ENCODE results near the gene TMEM185A.
A peak's percentile ranks its signal among the peaks of the same experiment; 100 is the strongest.
"Not testable (repeated sequence)": the region's sequence is repeated elsewhere in the genome, so short reads cannot be mapped to it uniquely, and the experiment has no call there.

Gene TMEM185A

DNA sequence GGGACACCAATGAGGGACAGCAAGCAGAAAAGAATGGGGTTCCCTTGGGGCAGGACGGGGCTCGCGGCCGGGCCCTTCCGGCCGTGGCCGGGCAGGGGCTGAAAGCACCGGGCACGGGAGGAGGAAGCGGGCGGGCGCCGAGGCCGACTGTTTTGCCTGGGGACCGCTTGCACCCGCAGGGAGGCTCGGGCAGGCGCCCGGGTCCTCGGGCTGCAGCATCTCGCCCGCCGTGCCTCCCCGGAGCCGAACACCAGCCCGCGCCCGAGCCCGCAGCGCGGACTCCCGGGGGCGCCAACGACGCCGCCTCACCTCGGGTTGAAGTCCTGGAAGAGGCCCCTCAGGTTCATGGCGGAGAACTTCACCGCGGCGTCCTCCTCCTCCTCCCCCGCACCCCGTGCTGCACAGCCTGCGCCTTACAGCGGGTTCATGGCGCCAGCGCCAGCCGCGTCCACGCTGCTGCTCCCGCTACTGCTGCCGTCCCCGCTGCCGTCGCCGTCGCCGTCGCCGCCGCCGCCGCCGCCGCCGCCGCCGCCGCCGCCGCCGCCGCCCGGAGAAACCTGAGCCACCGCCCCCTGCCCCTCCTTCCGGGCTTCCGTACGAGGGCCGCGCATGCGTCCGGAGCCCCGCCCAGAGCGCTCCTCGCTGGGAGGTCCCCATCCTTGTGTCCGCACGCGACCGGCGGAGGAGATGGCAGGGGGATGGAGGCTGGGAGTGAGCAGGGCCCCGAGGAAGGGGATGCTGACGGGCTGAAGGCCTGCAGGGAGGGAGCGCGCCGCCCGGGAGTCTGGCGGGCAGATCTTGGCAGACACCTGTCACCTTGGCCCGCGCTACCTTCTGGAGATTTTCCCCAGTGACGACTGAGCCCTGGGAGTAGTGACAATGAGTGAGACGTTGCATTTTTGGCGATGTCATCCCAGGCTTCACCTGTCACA lies at the start of gene TMEM185A:
TSS of gene TMEM185A (minus strand) at position 559 of the 932 bp plus-strand sequence. CDS start at position 347, 212 bp downstream.
- Mint-ChIP-seq H3K4me1 (ENCODE audit: low read depth) (peaks cover 32% of the 10 kb centered on the region), H3K27ac (peak within 1 kb of the TSS; percentile 87), H3K27me3 (ENCODE audit: low read depth) (peaks cover 3% of the 10 kb centered on the region), H3K9me3 (peaks cover under 1% of the 10 kb centered on the region), H3K4me3 (peak within 1 kb of the TSS; percentile 95), H3K36me3 (ENCODE audit: low read depth) (peaks cover 8% of the 10 kb centered on the region)

DNA sequence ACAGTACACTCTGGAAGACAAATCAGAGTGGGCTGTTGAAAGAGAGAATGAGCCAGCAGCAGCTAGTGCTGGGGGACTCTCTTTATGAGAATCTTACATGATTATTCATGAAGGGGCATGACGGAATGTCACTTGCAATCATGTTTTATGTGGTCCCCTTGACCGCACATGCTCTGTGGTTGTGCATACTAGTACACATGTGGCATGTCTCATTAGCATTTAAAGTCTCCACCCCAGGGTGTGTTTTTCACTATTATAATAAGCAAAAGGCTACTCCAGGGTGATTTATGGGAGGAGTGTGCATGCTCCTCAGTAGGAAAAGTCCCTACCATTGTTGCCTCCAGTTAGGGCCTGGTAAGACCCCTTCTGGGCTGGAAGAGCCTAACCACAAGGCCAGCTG lies 49.6 kb upstream of the TMEM185A start:
- H3K27me3 Mint-ChIP-seq (ENCODE audit: low read depth): no peaks in the 10 kb centered on the region
- H3K36me3 Mint-ChIP-seq (ENCODE audit: low read depth): no peaks in the 10 kb centered on the region

DNA sequence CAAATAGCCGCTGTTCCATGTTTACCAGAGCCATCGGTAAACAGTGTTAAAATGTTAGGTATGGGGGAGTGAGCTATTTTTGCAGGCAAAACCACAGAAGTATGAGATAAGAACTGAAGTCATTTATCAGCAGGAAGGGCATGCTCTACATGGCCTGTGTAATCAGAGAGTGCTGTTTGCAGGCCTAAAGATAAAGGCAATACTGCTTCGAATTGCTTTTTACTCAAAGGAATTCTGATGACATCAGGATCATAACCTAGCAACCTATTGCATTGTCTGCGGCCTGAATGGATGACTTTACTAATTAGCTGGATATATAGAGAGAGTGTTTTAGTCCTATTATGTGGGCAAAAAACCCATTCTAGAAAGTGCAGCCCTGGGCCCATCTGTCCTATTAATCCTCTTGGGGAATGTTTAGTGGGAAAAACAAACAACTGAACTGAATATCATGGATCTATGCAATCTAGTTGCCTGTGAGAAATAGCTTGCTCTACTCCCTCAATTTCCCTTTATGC lies 47.6 kb upstream of the TMEM185A start:
- not testable (repeated sequence) for H3K27ac Mint-ChIP-seq; H3K9me3 Mint-ChIP-seq; H3K36me3 Mint-ChIP-seq (ENCODE audit: low read depth); H3K4me3 Mint-ChIP-seq; H3K4me1 Mint-ChIP-seq (ENCODE audit: low read depth); H3K27me3 Mint-ChIP-seq (ENCODE audit: low read depth)

More for the DNA sequence above, 49.6 kb upstream of the TMEM185A start:
- H3K4me1 Mint-ChIP-seq (ENCODE audit: low read depth): no peaks in the 10 kb centered on the region
- no peak overlapping the region for H3K4me3 Mint-ChIP-seq
- H3K9me3 Mint-ChIP-seq: no peaks in the 10 kb centered on the region
- no peak overlapping the region for H3K27ac Mint-ChIP-seq

DNA sequence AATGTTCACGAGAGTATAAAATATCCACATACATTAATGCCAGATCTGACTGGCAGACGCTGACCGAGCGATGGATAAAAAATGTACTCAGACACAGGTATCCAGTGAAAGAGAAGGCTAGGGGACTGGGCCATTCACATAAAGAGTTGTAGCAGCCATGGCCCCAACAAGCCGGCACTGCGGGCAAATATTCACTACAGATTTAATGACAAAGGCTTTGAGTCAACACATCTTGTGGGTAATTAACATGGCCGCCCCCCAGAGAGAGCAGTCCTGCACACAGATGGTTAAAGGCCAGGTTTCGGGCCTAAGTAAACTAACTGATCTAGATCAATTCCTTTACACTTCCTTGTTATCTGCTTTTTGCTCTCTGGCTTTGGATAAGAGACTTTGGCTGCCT lies 44.0 kb upstream of the TMEM185A start:
- H3K27me3 Mint-ChIP-seq (ENCODE audit: low read depth); H3K9me3 Mint-ChIP-seq; H3K27ac Mint-ChIP-seq; H3K36me3 Mint-ChIP-seq (ENCODE audit: low read depth); H3K4me3 Mint-ChIP-seq; H3K4me1 Mint-ChIP-seq (ENCODE audit: low read depth): not testable (repeated sequence)

DNA sequence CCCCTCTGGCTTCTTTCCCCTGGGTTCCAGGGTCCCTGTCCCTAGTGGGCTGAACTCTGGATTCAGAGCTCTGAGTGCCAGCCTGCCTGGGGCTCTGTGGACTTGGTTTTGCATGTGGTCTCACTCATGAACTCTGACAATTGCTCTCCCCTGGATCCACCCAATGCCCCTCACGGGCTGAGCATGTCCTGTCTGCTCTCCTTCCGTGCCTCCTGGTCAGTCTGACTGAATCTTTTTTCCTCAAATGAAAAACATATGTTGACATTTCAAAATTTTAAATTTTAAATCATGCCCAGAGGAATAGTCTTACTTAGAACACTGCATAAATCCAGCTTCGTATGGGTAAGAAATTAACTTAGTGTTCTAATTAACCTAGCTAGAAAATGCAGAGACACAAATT lies 43.5 kb upstream of the TMEM185A start:
- not testable (repeated sequence) for H3K4me1 Mint-ChIP-seq (ENCODE audit: low read depth); H3K4me3 Mint-ChIP-seq; H3K27ac Mint-ChIP-seq; H3K9me3 Mint-ChIP-seq; H3K36me3 Mint-ChIP-seq (ENCODE audit: low read depth); H3K27me3 Mint-ChIP-seq (ENCODE audit: low read depth)

DNA sequence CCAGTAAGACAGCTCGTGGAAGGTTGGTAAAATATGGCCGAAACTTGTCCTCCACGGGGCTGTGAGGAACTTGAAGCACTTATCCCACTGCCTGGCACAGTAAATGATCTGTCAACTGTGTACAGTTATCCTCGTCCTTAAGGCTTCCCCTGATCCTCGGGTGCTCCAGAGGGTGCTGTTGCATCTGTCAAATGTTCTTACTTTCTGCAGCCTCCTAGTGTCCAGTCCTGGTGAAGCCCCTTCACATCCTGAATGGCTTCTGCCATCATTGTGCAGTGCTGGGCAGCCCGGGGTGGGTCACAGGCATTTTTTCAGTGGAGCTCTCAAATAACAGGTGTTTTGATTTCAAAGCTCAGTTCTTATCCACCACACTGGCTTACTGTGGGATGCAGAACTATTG lies 29.0 kb upstream of the TMEM185A start:
- H3K27me3 Mint-ChIP-seq (ENCODE audit: low read depth); H3K4me3 Mint-ChIP-seq; H3K27ac Mint-ChIP-seq; H3K4me1 Mint-ChIP-seq (ENCODE audit: low read depth); H3K9me3 Mint-ChIP-seq; H3K36me3 Mint-ChIP-seq (ENCODE audit: low read depth): not testable (repeated sequence)

DNA sequence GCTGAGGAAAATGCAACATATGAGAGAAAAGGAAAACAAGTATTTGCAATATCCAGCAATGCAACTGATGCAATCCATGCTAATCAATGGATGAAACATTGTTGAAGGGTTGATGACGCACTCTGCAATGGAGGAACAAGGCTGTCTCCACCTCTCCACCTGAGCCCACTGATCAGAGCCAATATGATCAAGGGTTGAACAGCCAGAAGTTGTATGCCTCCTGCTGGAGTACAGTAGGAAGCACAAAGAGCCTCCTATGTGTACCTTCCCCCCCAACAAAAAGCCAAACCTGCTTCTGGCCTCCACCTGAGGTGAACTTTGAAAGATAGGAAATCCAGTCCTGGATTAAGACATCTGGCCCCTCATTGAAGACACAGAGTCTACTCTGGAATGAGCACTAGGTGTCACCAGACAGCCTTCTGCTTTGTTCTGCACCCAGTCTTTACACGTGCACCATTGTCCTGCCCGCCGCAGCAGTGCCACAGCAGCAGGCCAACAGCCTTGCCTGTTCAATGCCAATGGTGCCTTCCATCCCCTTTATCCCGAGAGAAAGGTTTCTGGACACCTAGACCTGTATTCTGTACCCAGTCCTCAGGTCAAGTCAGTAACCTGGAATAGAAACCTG lies 24.8 kb upstream of the TMEM185A start:
- H3K27me3 Mint-ChIP-seq (ENCODE audit: low read depth); H3K9me3 Mint-ChIP-seq; H3K4me3 Mint-ChIP-seq; H3K4me1 Mint-ChIP-seq (ENCODE audit: low read depth); H3K27ac Mint-ChIP-seq; H3K36me3 Mint-ChIP-seq (ENCODE audit: low read depth): not testable (repeated sequence)

DNA sequence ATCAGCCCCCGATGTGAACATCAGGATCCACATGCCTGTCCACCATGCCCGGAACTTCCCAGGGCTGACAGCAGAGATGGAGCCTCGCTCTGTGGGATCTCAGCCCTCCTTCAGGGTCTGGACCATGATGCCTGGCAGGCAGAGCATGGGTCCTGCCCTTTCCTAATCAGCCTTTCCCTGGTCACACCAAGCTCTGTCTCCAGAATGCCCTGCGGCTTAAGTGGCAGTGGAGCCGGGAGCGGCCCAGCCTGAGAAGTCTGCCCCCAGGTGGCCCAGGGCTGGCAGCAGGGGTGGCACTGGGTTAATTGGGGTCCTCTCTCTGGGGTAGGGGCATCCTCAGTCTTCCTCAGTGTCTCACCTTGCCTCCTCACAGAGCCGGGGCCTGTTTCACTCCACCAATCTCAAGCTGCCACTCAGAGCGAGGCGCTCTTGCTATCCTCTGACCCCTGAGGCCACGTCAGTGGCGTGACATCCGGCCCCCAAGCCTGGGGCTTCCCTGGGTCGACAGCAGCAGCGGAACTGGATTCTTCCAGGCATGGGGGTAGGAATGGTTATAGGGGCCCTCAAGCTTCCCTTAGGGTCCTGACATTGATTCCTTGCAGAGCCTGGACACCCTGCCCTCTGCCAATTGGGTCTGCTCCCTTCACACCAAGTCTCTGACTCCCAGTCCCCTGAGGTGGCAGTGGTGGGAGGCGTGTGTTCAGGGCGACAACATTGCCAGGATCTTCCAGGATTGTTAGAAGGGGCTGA lies 20.8 kb upstream of the TMEM185A start:
- Mint-ChIP-seq H3K4me3 (no peak overlapping the region), H3K36me3 (ENCODE audit: low read depth) (no peaks in the 10 kb centered on the region), H3K9me3 (no peaks in the 10 kb centered on the region), H3K27ac (no peak overlapping the region), H3K27me3 (ENCODE audit: low read depth) (no peaks in the 10 kb centered on the region), H3K4me1 (ENCODE audit: low read depth) (no peaks in the 10 kb centered on the region)

DNA sequence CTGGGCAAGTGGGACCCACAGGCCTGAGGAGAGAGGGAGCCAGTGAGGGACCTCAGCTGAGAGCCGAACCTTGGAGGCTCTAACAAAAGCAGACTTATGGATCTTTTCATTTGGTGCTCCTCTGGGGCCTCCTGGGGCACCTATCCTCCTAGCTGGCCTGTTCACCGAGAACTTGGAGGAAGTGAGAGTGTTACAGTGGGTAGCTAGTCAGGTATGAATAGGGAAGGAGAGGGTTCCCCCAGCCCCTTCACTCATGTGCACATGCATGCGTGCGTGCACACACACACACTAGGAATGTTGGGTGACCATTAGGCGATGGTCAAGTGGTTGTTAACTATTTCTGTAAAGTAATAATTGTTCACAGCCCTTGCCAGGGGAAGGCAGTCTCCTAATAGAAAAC lies 18.6 kb upstream of the TMEM185A start:
- Mint-ChIP-seq H3K4me1 (ENCODE audit: low read depth) (no peaks in the 10 kb centered on the region), H3K9me3 (no peaks in the 10 kb centered on the region), H3K36me3 (ENCODE audit: low read depth) (no peaks in the 10 kb centered on the region), H3K4me3 (no peak overlapping the region), H3K27ac (no peak overlapping the region), H3K27me3 (ENCODE audit: low read depth) (peaks cover 4% of the 10 kb centered on the region)

DNA sequence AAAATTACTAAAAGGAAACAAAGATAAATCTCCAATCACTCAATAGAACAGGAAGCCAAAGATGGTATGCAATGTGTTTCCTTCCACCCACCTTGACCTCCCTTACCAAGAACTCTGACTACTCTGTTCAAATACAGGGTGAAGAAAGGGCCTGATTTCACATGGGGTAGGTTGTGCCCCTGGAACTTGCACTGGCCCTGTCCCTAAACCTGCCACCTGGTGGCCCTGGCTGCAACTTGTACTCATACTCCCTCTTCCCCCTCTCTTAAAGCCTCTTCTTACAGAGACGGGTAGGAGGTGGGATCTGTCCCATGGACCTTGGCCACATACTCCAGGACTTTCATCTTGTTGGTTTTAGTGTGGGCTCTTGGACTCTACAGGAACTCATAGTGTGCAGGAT lies 17.3 kb upstream of the TMEM185A start:
- H3K36me3 Mint-ChIP-seq (ENCODE audit: low read depth): no peaks in the 10 kb centered on the region
- H3K4me3 Mint-ChIP-seq: no peak overlapping the region
- peaks cover 4% of the 10 kb centered on the region for H3K27me3 Mint-ChIP-seq (ENCODE audit: low read depth)
- no peak overlapping the region for H3K27ac Mint-ChIP-seq
- no peaks in the 10 kb centered on the region for H3K9me3 Mint-ChIP-seq
- no peaks in the 10 kb centered on the region for H3K4me1 Mint-ChIP-seq (ENCODE audit: low read depth)

DNA sequence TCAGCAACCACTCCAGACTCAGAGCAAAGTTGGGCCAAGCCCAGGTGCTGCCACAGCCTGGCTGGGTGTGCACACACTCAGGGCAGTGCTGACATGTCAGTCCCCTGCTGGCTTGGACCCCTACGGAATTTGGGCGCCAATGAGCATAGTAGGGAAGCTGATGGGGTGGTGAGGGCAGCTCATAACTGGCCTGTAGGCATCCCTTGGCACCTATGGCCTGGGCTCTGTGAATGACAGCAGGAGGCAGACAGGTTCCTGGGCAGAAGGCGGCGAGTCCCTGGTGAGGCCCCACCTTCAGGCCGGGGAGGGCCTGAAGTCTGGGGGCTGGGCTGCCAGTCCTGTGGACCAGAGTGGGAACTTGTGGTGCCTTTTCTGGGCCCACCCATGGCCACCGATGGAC lies 15.9 kb upstream of the TMEM185A start:
- no peaks in the 10 kb centered on the region for H3K9me3 Mint-ChIP-seq
- no peaks in the 10 kb centered on the region for H3K36me3 Mint-ChIP-seq (ENCODE audit: low read depth)
- H3K4me3 Mint-ChIP-seq: no peak overlapping the region
- H3K4me1 Mint-ChIP-seq (ENCODE audit: low read depth): no peaks in the 10 kb centered on the region
- H3K27me3 Mint-ChIP-seq (ENCODE audit: low read depth): peaks cover 4% of the 10 kb centered on the region
- no peak overlapping the region for H3K27ac Mint-ChIP-seq

DNA sequence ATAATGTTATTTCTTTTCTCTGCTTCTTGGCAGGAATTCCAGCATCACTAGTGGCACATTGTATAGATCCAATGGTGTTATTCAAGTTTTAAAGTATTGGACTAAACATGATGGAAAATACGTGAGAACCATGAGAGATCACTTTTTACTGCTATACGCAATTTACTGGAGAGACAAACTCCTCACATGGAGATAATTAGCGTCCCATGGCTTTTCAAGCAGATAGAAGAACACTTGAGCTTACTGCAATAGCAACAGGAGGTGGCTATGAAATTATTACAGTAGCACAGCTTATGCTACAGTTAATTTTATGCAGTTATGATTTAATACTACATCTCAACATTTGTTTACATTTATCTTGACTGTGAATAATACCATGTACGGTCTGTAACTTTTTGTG lies 11.9 kb upstream of the TMEM185A start:
- no peak overlapping the region for H3K27ac Mint-ChIP-seq
- H3K4me3 Mint-ChIP-seq: no peak overlapping the region
- H3K36me3 Mint-ChIP-seq (ENCODE audit: low read depth): no peaks in the 10 kb centered on the region
- H3K9me3 Mint-ChIP-seq: no peaks in the 10 kb centered on the region
- peaks cover 4% of the 10 kb centered on the region for H3K27me3 Mint-ChIP-seq (ENCODE audit: low read depth)
- H3K4me1 Mint-ChIP-seq (ENCODE audit: low read depth): no peaks in the 10 kb centered on the region

DNA sequence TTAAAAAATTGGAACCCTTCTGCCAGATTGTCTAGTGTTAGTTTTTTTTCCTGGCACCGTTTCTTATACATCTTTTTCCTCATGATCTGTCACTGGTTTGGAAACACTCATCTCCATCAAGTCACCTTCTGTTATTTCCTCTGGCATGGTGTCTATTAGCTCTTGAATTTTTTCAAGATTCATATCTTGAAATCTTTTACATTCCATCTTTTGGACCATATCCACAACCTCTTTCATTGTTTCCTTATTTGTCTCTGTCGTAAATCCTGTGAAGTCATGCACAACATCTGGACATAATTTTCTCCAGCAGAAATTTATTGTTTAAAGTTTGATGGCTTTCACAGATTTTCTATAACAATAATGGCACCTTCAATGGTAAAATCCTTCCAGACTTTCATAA lies 10.2 kb upstream of the TMEM185A start:
- Mint-ChIP-seq H3K4me1 (ENCODE audit: low read depth) (no peaks in the 10 kb centered on the region), H3K27ac (no peak overlapping the region), H3K27me3 (ENCODE audit: low read depth) (peaks cover 4% of the 10 kb centered on the region), H3K4me3 (no peak overlapping the region), H3K9me3 (peaks cover under 1% of the 10 kb centered on the region), H3K36me3 (ENCODE audit: low read depth) (no peaks in the 10 kb centered on the region)

DNA sequence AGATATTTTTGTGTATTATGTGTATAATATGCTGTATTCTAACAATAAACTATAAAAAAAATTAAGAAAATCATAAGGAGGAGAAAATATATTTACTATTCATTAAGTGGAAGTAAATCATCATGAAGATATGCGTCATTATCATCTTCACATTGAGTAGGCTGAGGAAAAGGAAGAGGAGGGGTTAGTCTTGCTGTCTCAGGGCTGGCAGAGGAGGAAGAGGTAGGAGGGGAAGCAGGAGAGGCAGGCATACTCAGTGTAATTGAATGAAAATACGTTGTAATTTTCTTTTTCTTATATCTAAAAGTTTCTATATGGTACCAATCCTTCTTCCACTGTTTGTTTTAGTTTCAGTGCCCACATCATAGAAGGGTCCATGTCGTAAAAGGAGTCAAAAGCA lies 9.8 kb upstream of the TMEM185A start:
- H3K4me1 Mint-ChIP-seq (ENCODE audit: low read depth): no peaks in the 10 kb centered on the region
- peaks cover 4% of the 10 kb centered on the region for H3K27me3 Mint-ChIP-seq (ENCODE audit: low read depth)
- peaks cover 4% of the 10 kb centered on the region for H3K9me3 Mint-ChIP-seq
- H3K27ac Mint-ChIP-seq: no peak overlapping the region
- no peak overlapping the region for H3K4me3 Mint-ChIP-seq
- no peaks in the 10 kb centered on the region for H3K36me3 Mint-ChIP-seq (ENCODE audit: low read depth)

DNA sequence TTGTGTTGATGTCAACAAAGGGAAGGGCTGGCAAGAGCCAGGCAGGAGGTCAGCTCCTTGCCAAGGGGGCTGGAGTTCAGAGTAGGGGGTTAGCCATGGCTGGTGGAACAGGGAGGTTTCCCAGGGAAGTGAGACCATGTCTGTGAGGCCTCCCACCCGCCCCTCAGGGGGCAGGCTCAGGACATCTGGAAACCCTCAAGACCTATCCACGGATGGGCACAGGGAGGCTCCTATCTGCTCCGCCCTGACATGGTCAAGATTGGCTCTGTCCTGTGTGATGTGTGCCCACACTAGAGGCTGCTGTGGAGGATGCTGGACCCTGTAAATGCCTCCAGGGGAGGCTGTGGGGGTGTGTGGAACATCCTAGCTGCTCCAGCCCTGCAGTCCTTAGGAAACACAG lies 8.0 kb upstream of the TMEM185A start:
- H3K9me3 Mint-ChIP-seq: peaks cover 5% of the 10 kb centered on the region
- no peaks in the 10 kb centered on the region for H3K36me3 Mint-ChIP-seq (ENCODE audit: low read depth)
- no peak overlapping the region for H3K27ac Mint-ChIP-seq
- no peaks in the 10 kb centered on the region for H3K27me3 Mint-ChIP-seq (ENCODE audit: low read depth)
- H3K4me1 Mint-ChIP-seq (ENCODE audit: low read depth): no peaks in the 10 kb centered on the region
- H3K4me3 Mint-ChIP-seq: no peak overlapping the region
